H1 (cell line): ENCODE data around the gene RAD51B. TPM values are rescaled to one million over a fixed set of nuclear protein-coding genes. Genes with fewer than 3 reads are reported as not detected.

Experiments used
- CTCF ChIA-PET: fragments of 300-600 bp; sonication (Branson Sonifier 250); formaldehyde crosslinking; loops from one replicate; lab custom pipeline; 2021; ENCODE audit not compliant: partially characterized antibody; lab: Charles Lee
- POLR2A ChIA-PET: fragments of 300-600 bp; sonication (Branson Sonifier 250); formaldehyde crosslinking; loops from one replicate; lab custom pipeline; 2021; ENCODE audit warnings: inconsistent platforms; ENCODE audit not compliant: partially characterized antibody; lab: Charles Lee
- DNase-seq, 2 experiments: peaks; one replicate each; pipeline versions ENCODE4 v3.0.0 to v3.0.0-alpha.2; 2010 to 2022; ENCODE audit warnings: low spot score in 2 of 2, low read depth in 1 of 2, mixed read lengths in 1 of 2
- FAIRE-seq: peaks from 2 replicates; lab custom pipeline; 2011; peaks lifted over from hg19 to GRCh38; lab: Jason Lieb, UNC
- H2AFZ ChIP-seq: 2 replicates; pipeline ENCODE4 v1.8.1; 2012; ENCODE audit warnings: low read length, inconsistent platforms
- H2AK5ac ChIP-seq: 2 replicates; pipeline ENCODE4 v1.6.1; 2013; ENCODE audit warnings: low read depth, low read length
- H2BK120ac ChIP-seq: replicated peaks from 2 replicates; pipeline ENCODE3; 2013; ENCODE audit warnings: low read depth, low read length, inconsistent platforms
- H2BK12ac ChIP-seq: 2 replicates; pipeline ENCODE4 v1.6.1; 2013; ENCODE audit warnings: low read depth, low read length
- H2BK15ac ChIP-seq: 2 replicates; pipeline ENCODE4 v1.6.1; 2013; ENCODE audit warnings: low read length
- H2BK20ac ChIP-seq: 2 replicates; pipeline ENCODE4 v1.6.1; 2013; ENCODE audit warnings: low read length
- H2BK5ac ChIP-seq: 2 replicates; pipeline ENCODE4 v1.6.1; 2013; ENCODE audit warnings: low read depth, low read length
- H3K14ac ChIP-seq: 2 replicates; pipeline ENCODE4 v1.6.1; 2013; ENCODE audit warnings: inconsistent platforms; ENCODE audit not compliant: insufficient read length
- H3K18ac ChIP-seq: 2 replicates; pipeline ENCODE4 v1.6.1; 2013; ENCODE audit warnings: low read length; ENCODE audit errors: extremely low read depth
- H3K23ac ChIP-seq: 2 replicates; pipeline ENCODE4 v1.6.1; 2013; ENCODE audit warnings: inconsistent platforms; ENCODE audit not compliant: insufficient read length
- H3K23me2 ChIP-seq: 2 replicates; pipeline ENCODE4 v1.6.1; 2013; ENCODE audit warnings: low read depth, low read length
- H3K27ac ChIP-seq: 2 replicates; pipeline ENCODE4 v1.6.1; 2011; ENCODE audit warnings: low read depth, low read length, inconsistent platforms
- H3K27me3 ChIP-seq, 4 experiments: replicated peaks in 1 of 4; 1 replicate in 1 of 4; 2 replicates in 3 of 4; pipeline versions ENCODE4 v1.6.1 to v1.8.1; 2011 to 2013; ENCODE audit warnings: low read length in 3 of 4, mild to moderate bottlenecking in 3 of 4, inconsistent platforms in 2 of 4, mixed read lengths in 2 of 4, moderate library complexity in 1 of 4; ENCODE audit not compliant: control insufficient read depth in 3 of 4, insufficient read depth in 3 of 4; ENCODE audit errors: extremely low read depth in 1 of 4
- H3K36me3 ChIP-seq, 4 experiments: 2 replicates each; pipeline versions ENCODE4 v1.6.1 to v1.8.1; 2011 to 2013; ENCODE audit warnings: mild to moderate bottlenecking in 4 of 4, low read length in 3 of 4, moderate library complexity in 2 of 4, control low read depth in 1 of 4, inconsistent platforms in 1 of 4; ENCODE audit not compliant: insufficient read depth in 4 of 4, control insufficient read depth in 2 of 4
- H3K4ac ChIP-seq: replicated peaks from 2 replicates; pipeline ENCODE3; 2013; ENCODE audit warnings: low read length, low read depth, mixed read lengths, inconsistent platforms; ENCODE audit not compliant: insufficient read length
- H3K4me1 ChIP-seq, 4 experiments: replicated peaks in 1 of 4; 1 replicate in 1 of 4; 2 replicates in 3 of 4; pipeline versions ENCODE4 v1.6.1 to v1.8.1; 2011 to 2013; ENCODE audit warnings: low read length in 3 of 4, inconsistent platforms in 2 of 4, mixed read lengths in 1 of 4; ENCODE audit not compliant: insufficient read depth in 4 of 4, control insufficient read depth in 3 of 4
- H3K4me2 ChIP-seq, 2 experiments: 2 replicates each; pipeline versions ENCODE4 v1.6.1 to v1.8.1; 2011 to 2013; ENCODE audit warnings: low read depth in 2 of 2, low read length in 2 of 2, control low read depth in 1 of 2, inconsistent platforms in 1 of 2, mild to moderate bottlenecking in 1 of 2; ENCODE audit not compliant: insufficient read depth in 1 of 2
- H3K4me3 ChIP-seq, 4 experiments: fragments of 200-600, 300-600 bp in 1 of 4; sonication (generic), shearing (Covaris generic), sonication (Bioruptor Twin) in 1 of 4; 2 replicates each; pipeline versions ENCODE4 v1.5.1 to v1.8.1; 2011 to 2016; ENCODE audit warnings: low read length in 4 of 4, low read depth in 3 of 4, control low read depth in 2 of 4, inconsistent platforms in 2 of 4, mild to moderate bottlenecking in 2 of 4, mixed read lengths in 1 of 4, moderate library complexity in 1 of 4; ENCODE audit not compliant: insufficient read depth in 2 of 4; ENCODE audit errors: extremely low read depth in 1 of 4
- H3K56ac ChIP-seq: replicated peaks from 2 replicates; pipeline ENCODE3; 2013; ENCODE audit warnings: low read depth, mild to moderate bottlenecking, mixed read lengths, low read length, inconsistent platforms; ENCODE audit not compliant: insufficient read length
- H3K79me1 ChIP-seq: 2 replicates; pipeline ENCODE4 v1.6.1; 2013; ENCODE audit warnings: low read depth, low read length, control low read depth
- H3K79me2 ChIP-seq, 2 experiments: 2 replicates each; pipeline versions ENCODE4 v1.6.1 to v1.8.1; 2012 to 2013; ENCODE audit warnings: low read length in 2 of 2, mild to moderate bottlenecking in 2 of 2, inconsistent platforms in 1 of 2; ENCODE audit not compliant: insufficient read depth in 2 of 2, control insufficient read depth in 1 of 2
- H3K9ac ChIP-seq, 4 experiments: replicated peaks in 1 of 4; 1 replicate in 1 of 4; 2 replicates in 3 of 4; pipeline versions ENCODE4 v1.6.1 to v1.8.1; 2011 to 2013; ENCODE audit warnings: low read depth in 3 of 4, low read length in 3 of 4, control low read depth in 2 of 4, mild to moderate bottlenecking in 2 of 4, moderate library complexity in 2 of 4, inconsistent platforms in 1 of 4; ENCODE audit errors: extremely low read depth in 1 of 4
- H3K9me3 ChIP-seq, 2 experiments: 2 replicates each; pipeline versions ENCODE4 v1.6.1 to v1.8.1; 2012 to 2013; ENCODE audit warnings: mild to moderate bottlenecking in 2 of 2, moderate library complexity in 2 of 2, control low read depth in 1 of 2, inconsistent platforms in 1 of 2, low read depth in 1 of 2, low read length in 1 of 2, mixed read lengths in 1 of 2; ENCODE audit not compliant: insufficient read depth in 2 of 2
- H4K20me1 ChIP-seq, 2 experiments: replicated peaks in 1 of 2; 2 replicates each; pipeline versions ENCODE3 to v1.8.1; 2011 to 2013; ENCODE audit warnings: inconsistent platforms in 2 of 2, low read length in 2 of 2, mild to moderate bottlenecking in 1 of 2; ENCODE audit not compliant: insufficient read depth in 2 of 2, control insufficient read depth in 1 of 2
- H4K5ac ChIP-seq: 2 replicates; pipeline ENCODE4 v1.6.1; 2013; ENCODE audit warnings: low read length, low read depth, mixed read lengths, inconsistent platforms; ENCODE audit not compliant: insufficient read length
- H4K8ac ChIP-seq: 2 replicates; pipeline ENCODE4 v1.8.0; 2013; ENCODE audit warnings: mild to moderate bottlenecking, moderate library complexity, low read length, inconsistent platforms; ENCODE audit not compliant: insufficient read depth; ENCODE audit errors: extremely low read depth
- H4K91ac ChIP-seq: replicated peaks from 2 replicates; pipeline ENCODE3; 2013; ENCODE audit warnings: low read length, mixed read lengths, inconsistent platforms; ENCODE audit not compliant: insufficient read length
- WGBS, 2 experiments: shearing (Covaris generic) in 1 of 2; methylation state at CpG; one replicate each; pipeline versions ENCODE4 v1.1.6 to v1.1.7; 2013 to 2015; ENCODE audit warnings: low lambda C conversion rate in 2 of 2, mixed read lengths in 2 of 2, inconsistent platforms in 1 of 2, low coverage in 1 of 2, missing lambda C conversion rate in 1 of 2; ENCODE audit not compliant: insufficient replicate concordance in 2 of 2, insufficient coverage in 1 of 2, insufficient read length in 1 of 2; ENCODE audit errors: extremely low coverage in 1 of 2, missing lambda C conversion rate in 1 of 2; 5-methylcytosine and 5-hydroxymethylcytosine counted together
- polyA plus RNA-seq, 7 experiments: library from polyadenylated mRNA; depleted of rRNA in 3 of 7; stranded (reverse) in 5 of 7; unstranded in 2 of 7; fragments of >200 nt in 5 of 7; fragments of 200-250 nt in 2 of 7; gene quantifications; 1 replicate in 5 of 7; 2 replicates in 1 of 7; 4 replicates in 1 of 7; pipeline versions ENCODE4 v1.2.1 to v1.2.3, GENCODE V29; 2011 to 2013; ENCODE audit warnings: missing spikeins in 2 of 7, mixed read lengths in 2 of 7
- total RNA-seq: library from RNA; stranded (reverse); fragmentation: NEBNext Ultra II Directional; extraction: Animal tissue kit (Norgen Biotek cat#: 25700); gene quantifications from 2 replicates; pipeline ENCODE4 v1.2.1, GENCODE V29; 2021

Gene RAD51B
- total and polyA plus RNA-seq, 2 of the 8 experiments (the other 6 are each of a cell fraction or from before 2014, with no cell fraction given): 3.9 to 14.9 TPM

DNA sequence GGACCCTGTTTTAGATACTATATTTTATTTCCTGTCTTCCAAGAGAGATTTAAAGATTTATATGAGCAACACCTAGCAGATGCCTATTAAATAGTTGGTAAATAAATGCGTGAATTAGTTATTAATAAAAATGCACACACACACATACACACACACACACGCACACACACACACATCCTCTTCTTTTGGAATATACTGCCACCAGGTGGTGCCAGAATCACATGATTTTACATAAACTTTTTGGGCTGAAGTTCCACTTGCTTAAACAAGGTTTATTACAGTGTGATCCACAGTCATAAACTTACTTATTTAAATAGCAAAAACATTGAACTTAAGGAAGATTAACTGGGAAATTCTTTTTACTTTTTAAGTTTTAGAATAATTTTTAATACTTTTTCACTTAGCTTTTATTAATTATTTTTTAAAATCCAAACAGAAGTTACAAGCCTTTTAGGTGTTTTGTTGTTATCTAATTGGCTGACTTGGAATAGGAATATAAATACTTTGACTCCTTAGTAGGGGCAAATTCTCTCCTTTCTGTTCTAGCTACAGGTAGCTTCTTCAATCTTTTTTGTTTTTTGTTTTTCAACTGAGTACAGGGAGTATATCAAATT, 17.5 kb downstream of the RAD51B start:
- no peak overlapping the region for H4K5ac ChIP-seq
- H3K56ac ChIP-seq: no peak overlapping the region
- CTCF ChIA-PET: interaction anchor here (0.6 to 1.9 kb wide), 22 partner anchors 9 to 1007 kb away, joined by 3 to 10 read pairs (median 3); no protein-coding TSS in a partner anchor
- peaks cover 0 to 4% (median 0%) of the 10 kb centered on the region in 4 experiments; a peak in 3 of 8 replicates for H3K36me3 ChIP-seq
- H3K4me2 ChIP-seq: no peak overlapping the region
- H3K79me2 ChIP-seq: no peaks in the 10 kb centered on the region
- H4K8ac ChIP-seq: no peak overlapping the region
- H2AFZ ChIP-seq: no peak overlapping the region
- H3K79me1 ChIP-seq: no peaks in the 10 kb centered on the region
- no peak overlapping the region for H2AK5ac ChIP-seq
- H2BK5ac ChIP-seq: no peak overlapping the region
- no peaks in the 10 kb centered on the region for H3K27me3 ChIP-seq
- 57% methylated on average over 2 of the region's 2 CpGs; no CpG with 5 or more reads in 1 of the 2 experiments for WGBS, 2 experiments
- H4K91ac ChIP-seq: no peak overlapping the region
- no peak overlapping the region for H3K18ac ChIP-seq
- no peak overlapping the region for H3K23ac ChIP-seq
- H3K4ac ChIP-seq: no peak overlapping the region
- H3K4me1 ChIP-seq: no peaks in the 10 kb centered on the region
- FAIRE-seq: peak; percentile 48
- H4K20me1 ChIP-seq: no peaks in the 10 kb centered on the region
- H2BK15ac ChIP-seq: no peak overlapping the region
- H3K14ac ChIP-seq: no peak overlapping the region
- no peak overlapping the region for H2BK12ac ChIP-seq
- no peaks in the 10 kb centered on the region for H3K9me3 ChIP-seq
- POLR2A ChIA-PET: interaction anchor here (0.7 kb wide), 1 partner anchor 55 kb away, joined by 3 read pairs; no protein-coding TSS in a partner anchor
- H3K23me2 ChIP-seq: no peaks in the 10 kb centered on the region; the same call in 1 of the 2 replicates
- H3K27ac ChIP-seq: no peak overlapping the region
- no peak overlapping the region for H3K4me3 ChIP-seq
- no peak overlapping the region for H3K9ac ChIP-seq
- no peak overlapping the region for H2BK20ac ChIP-seq
- no peak overlapping the region for H2BK120ac ChIP-seq
- DNase-seq: no peak
